NCI-H1930 (cell line): ENCODE measurements around the gene TRAT1.
"Not testable (repeated sequence)": the region's sequence is repeated elsewhere in the genome, so short reads cannot be mapped to it uniquely, and the experiment has no call there.

ENCODE experiments used
- DNase-seq, 2 experiments: peaks; one replicate each; lab custom pipeline; 2025; lab: John Stamatoyannopoulos, UW

The TRAT1 gene, protein sequence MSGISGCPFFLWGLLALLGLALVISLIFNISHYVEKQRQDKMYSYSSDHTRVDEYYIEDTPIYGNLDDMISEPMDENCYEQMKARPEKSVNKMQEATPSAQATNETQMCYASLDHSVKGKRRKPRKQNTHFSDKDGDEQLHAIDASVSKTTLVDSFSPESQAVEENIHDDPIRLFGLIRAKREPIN

DNA sequence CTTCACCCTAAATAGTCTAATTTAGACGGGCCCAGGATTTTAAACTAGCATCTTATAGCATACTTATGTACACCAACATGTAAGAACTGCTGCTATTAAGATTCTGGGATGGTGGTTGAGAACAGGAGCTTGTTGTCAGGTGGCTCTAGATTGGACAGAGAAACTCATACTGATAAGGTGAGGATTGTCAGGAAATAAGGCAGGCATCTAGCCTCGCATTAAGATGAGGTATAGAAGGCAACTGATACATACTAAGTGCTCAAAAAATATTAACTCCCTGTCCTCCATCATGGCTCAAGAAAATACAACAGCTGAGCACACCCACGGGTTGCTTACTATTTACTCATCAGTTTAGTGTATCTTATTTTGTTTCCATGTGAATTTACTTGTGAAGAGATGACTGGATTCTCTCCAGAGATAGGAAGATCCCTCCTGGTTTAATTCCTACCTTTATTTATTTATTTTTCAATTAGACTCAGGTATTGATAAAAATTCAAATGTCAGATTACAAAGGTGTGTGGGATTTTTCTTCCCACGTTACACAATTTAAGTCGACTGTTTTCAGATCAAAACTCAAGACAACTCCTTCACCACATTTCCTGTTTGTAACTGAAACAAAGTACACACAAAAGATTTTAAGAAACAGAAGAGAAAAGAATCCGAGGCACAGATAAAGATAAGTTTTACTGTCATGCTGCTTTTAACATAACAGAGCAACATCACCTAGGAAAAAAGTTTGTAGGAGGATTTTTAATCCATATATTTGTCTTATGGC, at the start of gene TRAT1:
TSS of gene TRAT1 (plus strand) at position 664 of the 775 bp plus-strand sequence. CDS start 142 bp downstream, outside the sequence.
- DNase-seq = no peak

- no peak for DNase-seq
These were observed 46.9 kb upstream of the TRAT1 start for GRCh38 chr3:108775649-108776048.

GRCh38 chr3:108779496-108779895, 43.1 kb upstream of the TRAT1 start:
- no peak for DNase-seq

- no peak for DNase-seq
These were observed 42.4 kb upstream of the TRAT1 start for GRCh38 chr3:108780235-108780634.

DNA sequence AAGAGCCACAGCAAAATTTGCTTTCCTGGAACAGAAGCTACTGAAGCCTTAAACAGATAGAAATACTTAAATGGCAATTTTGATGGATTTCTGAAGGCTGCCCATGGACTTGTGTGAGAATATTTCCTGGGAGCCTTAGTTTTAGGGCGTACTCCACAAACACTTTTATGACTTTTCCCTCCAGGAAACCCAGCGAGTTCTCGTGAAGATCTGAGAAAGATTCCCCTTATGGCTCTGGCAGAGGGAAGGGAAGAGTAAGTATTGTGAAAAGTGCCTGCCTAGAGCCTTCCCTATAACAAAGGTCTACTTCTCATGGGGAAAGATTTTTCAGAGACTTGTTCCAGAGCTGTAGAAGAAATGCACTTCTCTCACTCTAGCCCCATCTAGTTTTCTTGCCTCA, 31.1 kb upstream of the TRAT1 start:
- DNase-seq = no peak

DNA sequence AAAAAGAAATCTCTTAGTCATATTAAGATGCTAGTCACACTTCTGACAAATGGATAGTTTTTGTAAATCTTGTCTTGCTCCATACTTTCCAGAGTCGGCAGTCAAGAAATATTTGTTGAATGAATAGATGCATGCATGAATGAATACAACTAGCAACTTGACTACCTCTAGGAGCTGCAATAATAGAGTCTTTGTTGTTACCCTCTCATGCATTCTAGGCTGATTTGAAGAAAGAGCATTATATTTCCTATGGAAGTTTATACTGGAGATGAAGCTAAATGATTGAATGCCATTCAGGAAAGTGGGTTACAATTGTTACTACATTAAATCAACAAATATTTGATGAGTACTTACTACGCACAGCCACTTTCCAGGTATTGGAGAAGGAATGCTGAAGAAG, 18.1 kb upstream of the TRAT1 start:
- DNase-seq = no peak

GRCh38 chr3:108804966-108805365, 17.6 kb upstream of the TRAT1 start:
- no peak for DNase-seq

GRCh38 chr3:108806316-108806715, 16.3 kb upstream of the TRAT1 start:
- no peak for DNase-seq

DNA sequence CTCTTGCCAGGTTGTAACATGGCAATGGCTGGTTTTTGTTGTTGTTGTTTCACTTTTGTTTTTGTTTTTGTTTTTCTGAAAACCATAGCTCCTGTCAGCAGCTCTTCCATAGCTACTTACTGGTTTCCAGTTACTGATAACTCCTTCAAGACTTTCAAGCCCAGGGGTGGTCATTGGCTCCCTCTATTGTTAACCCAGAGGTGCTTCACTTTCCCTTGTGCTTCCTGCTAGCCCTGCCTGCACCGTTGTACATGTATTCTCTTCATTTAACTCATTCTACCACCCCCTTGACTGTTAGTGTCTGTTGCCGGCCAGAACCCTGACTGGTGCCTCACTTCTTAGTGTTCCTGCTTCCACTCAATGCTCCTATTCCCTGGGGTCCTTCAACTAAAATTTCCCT, 4.2 kb upstream of the TRAT1 start:
- DNase-seq = peak in 1 of 2 experiments; percentile 1

DNA sequence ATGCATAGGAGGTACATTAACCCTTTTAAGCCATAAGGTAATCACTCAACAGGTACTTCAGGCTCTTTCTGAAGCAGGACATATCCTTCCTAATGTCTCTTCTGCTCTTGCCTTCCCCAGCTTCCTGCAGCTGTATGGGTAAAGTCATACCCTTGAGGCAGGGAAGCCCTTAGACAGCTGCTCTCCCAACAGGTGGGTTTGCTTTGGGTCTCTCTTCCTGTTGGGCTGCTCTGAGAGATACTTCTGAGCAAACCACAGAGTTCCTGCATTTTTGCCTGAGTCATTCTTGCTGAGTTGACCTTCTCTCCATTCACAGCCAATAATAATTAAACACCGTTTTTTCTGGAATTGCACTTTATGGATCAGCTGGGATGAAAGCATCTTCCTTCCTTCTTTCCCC, 2.0 kb upstream of the TRAT1 start:
- DNase-seq = no peak

GRCh38 chr3:108823227-108823626, 641 bp downstream of the TRAT1 start:
- peak in 1 of 2 experiments; percentile 58 for DNase-seq

DNA sequence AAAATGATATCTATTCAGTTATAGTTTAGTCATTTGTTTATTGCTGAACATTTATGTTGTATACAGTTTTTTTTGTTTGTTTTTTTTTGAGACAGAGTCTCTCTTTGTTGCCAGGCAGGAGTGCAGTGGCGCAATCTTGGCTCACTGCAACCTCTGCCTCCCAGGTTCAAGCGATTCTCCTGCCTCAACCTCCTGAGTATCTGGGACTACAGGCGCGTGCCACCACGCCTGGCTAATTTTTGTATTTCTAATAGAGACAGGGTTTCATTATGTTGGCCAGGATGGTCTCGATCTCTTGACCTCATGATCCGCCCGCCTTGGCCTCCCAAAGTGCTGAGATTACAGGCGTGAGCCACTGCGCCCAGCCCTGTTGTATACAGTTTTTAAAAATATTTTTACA, 1.2 kb downstream of the TRAT1 start:
- DNase-seq = not testable (repeated sequence)

- peak; percentile 17 to 33 for DNase-seq
These were observed 4.0 kb downstream of the TRAT1 start for GRCh38 chr3:108826309-108827187.

DNA sequence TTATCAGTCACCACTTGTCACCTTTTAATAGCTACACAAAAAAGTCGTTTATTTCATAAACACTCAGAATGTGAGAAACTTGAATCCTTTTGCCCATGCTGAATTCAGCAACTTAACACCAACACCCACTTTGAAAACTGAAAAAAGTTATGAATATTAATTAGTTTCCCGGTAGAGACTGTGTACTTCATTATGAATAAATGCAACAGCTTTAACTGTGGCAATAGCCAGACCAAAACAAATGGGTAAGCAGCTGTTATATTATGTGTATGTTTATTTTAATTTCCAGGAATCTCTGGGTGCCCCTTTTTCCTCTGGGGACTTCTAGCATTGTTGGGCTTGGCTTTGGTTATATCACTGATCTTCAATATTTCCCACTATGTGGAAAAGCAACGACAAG, 7.8 kb downstream of the TRAT1 start:
- DNase-seq = no peak

DNA sequence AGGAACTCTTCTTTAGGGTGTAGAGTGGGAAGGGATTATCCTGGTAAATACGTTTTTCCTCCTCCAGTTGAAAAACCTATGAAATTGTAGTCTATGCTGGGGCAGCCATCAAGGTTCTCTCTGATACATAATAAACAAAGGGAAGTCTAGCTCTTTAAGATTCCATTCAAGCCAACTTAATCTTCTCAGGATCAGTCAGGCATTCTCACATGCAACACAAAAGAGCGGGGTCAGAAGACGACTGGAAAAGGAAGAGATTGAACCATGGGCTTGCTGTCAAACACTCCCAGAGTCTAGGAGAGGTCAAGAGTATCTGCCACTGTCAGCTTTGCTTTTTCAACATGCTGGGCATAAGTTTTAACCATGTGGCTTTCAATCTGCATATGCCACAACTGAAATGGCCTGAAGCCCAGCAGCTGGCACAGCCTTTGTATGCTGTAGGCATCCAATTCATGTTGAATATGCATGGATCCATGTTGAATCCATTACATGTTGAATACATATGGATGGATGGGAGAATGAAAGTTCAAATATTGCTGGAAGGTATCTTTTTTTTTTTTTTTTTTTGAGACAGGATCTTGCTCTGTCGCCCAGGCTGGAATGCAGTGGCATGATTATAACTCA, 8.5 kb downstream of the TRAT1 start:
- no peak for DNase-seq

DNA sequence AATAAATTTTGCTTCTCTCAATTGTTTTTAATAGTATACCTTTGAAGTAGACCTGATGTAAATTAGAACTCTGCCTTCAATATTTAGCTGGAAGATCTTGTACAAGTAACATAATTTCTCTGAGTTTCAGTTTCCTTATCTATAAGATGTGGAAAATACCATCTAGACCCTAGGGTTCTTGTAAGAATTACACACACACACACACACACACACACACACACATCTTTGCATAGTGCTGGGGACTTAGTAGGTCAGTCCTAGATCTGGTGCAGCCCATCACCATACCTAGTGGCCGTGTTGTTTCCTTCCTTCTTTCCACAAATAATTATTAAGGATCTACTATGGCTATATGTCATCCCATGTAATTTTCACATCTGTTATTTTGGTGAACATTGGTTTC, 11.0 kb downstream of the TRAT1 start:
- no peak for DNase-seq

DNA sequence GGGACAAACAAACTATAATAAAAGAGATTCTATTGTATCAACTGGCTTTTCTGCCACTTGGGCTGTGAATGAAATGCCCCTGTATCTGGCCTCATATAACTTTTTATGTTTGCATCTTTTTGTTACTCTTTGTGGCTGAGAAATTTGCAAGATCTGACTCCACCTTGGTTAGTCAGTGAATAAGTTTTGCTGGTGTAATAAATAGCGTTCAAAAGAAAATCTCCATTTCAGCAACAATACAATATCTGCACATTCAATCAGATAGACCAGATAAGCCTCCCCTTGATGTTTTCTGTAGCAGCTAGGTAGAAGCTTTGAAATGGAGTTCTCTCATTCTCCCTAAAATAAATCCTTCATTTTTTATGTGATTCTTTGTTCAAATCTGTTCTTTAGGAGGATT, 12.0 kb downstream of the TRAT1 start:
- DNase-seq = no peak

- no peak for DNase-seq
These were observed 12.5 kb downstream of the TRAT1 start for GRCh38 chr3:108835101-108835500.

DNA sequence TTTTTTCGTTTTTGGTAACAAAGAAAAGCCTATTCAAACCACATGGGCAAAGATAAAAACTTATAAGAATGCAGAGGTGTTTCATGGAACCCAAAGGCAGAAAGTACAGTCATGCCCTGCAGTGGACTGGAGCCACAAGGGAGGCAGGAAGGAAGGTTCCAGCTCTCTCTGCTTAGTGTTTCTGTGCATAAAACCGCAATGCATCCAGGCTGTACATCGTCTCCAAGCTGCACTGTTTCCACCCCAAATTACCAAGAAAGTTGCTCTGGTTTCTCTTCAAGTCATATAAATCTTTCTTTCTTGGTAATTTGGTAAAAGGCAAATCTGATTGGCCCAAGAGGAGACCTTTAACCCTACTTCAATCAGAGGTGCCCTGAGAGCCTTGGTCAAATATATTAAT, 15.8 kb downstream of the TRAT1 start:
- no peak for DNase-seq

GRCh38 chr3:108845709-108846293, 23.2 kb downstream of the TRAT1 start:
- DNase-seq = no peak

- no peak for DNase-seq
These were observed 24.6 kb downstream of the TRAT1 start for GRCh38 chr3:108847187-108847586.

DNA sequence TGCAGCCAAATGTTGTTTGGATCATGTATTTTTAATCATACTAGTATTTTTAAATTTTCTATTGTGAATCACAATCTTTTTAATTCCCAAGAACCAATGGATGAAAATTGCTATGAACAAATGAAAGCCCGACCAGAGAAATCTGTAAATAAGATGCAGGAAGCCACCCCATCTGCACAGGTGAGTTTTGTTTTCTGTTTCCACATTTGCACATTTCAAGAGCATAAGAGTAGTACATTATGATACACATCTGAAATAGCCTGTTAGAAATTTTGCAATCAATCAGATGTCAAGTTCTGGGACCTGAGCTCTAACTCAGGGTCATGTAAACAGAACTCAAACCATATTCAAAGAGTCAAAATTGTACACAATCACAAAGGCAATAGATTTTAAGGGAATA, 26.5 kb downstream of the TRAT1 start:
- DNase-seq = no peak
